Activated gamma-delta T cell treated with Interleukin-2 at 50 U/mL for 16 hours (primary cell): ENCODE results near the gene CRADD.
"Not testable (repeated sequence)": the region's sequence is repeated elsewhere in the genome, so short reads cannot be mapped to it uniquely, and the experiment has no call there.

Experiments
- DNase-seq: peaks from one replicate; pipeline ENCODE4 v3.0.0-alpha.2; 2020

CRADD gene

DNA sequence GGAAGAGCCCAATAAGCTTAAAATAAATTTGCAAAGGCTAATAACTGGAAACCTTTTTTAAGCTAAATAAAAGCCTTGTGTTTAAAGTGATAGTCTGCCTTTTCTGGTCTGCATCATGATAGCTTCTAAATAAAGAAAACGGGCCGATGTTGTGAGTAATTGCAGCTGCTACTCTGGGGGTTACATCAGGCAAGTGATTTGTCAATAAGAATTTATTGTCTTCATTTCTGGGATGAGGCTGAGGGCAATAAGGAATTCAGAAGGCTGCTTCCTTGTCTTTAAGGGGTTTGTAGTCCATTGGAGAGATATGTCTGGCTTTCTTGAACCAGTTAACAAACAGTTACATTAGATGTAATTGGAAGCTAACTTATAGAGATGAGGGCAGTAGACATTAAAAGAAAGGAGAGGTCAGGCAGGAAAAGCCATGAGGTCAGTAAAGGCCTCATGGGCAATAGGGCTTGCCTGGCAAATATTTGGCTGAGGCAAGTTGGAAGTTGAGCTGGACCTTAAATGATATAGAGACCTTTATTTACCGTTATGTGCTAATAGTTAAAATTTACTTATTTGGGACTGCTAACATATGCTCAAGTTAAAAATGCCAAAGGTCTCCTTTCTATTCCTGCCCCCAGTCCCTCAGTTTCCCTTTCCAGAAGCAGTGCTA, 85.0 kb downstream of the CRADD start:
- DNase-seq, result no peak

DNA sequence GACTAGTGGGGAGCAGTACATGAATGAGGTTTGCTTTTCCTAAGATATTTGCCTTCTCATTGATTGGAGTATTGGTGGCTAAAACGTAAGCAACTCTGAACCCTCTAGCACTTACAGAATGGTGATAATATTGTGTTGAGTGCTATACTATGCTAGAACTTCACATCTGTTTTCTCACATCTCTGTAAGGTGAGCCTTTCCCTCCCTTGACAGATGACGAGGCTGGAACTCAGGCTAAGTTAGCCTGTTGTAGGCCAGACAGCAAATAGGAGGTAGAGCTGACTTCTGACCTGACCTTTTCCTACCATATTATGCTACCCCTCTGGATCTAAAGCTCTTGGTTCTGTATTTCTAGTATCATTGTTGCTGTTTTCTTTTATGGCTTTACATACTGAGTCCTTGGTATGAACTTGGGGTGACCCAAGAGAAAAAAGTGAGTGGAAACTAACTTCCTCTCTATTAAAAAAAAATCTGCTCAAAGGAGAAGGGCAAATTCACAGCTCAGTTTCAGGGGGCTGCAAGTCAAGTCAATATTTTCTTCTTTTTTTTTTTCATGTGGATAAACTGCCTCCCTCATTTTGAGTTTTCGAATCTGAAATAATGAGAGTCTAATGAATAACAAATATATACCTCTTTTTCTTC, 85.9 kb downstream of the CRADD start:
- DNase-seq, result no peak

DNA sequence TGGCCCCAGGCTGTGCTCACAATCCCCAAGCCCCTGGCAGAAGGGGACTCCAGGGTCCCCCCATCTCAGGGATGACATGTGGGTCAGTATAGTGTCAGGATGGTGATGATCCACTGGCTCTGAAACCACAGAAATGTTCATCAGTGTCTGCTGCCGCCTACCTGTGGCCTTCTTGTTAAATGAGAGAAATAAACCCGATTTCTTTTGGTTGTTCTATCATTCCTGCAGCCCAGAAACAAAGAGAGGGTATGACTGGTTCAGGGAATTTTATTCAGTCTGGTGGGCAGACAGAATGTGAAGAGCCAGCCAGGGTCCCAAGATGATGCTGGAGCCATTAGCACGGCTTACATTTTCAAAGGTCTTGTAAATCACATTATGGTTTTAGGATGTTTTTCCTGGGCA, 86.6 kb downstream of the CRADD start:
- DNase-seq, result no peak

DNA sequence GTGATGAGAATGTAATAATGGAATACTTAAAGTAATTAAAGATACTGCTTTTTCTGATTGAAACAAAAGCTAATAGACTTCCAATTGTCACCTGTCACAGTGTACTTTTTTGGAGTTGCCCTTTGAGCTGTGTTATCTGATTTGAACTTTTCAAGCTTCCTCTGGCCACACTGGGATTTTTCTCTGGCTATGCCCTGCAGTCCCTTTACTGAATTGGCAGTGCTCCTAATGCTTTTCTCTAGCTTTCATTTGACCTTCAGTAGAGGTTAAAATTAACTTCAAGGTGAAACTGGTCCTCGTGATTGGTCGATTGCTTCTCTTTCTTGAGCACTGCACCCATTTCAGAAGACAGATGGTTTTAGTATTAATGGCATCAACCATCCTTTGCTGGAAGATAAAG, 89.2 kb downstream of the CRADD start:
- DNase-seq, result no peak

DNA sequence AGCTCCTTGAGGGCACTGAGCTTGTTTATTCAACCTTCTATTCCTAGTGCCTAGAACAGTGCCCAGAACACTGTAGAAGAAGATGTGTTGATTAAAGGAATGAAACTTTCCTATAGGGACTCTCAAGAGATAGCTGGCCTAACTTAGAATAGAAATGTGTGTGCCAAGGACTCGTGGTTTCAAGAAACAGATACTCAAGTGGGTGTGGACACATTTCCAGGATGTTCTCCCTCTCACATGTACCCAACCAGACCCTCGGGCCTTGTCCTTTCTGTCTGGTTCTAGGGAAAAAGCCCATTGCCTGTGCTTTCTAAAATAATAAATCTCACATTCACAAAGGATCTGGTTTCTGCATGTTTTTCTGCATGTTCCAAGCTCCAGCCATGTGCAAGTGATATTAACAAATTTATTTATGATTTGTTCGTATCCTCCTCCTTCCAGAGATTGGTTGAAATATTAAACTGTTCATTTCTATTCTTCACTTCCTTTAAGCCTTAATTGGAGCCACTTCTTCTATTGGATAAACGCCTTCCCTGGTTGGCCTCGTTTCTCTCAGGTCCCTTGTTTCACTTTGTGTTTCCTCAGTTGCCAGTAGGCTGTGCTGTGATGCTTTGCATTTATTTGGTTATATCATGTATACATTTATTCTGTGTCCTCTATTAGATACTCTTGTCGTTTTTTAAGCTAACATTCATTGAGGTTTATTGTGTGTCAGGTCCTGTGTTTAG, 89.8 kb downstream of the CRADD start:
- DNase-seq, result no peak

DNA sequence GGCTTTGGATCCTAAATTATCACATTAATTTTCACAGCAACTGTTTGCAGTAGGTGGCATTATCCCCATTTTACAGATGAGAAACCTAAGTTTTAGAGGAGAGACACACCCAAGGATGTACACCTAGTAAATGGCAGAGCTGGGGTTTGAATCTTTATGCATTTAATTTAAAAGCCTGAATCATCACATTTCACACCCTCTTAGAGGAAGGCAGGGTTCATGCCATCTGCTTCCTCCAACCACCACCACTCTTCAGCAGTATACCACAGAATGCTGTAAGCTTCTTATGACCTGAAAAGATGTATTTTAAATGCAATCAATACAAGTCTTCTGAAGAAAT, 90.3 kb downstream of the CRADD start:
- no peak for DNase-seq

DNA sequence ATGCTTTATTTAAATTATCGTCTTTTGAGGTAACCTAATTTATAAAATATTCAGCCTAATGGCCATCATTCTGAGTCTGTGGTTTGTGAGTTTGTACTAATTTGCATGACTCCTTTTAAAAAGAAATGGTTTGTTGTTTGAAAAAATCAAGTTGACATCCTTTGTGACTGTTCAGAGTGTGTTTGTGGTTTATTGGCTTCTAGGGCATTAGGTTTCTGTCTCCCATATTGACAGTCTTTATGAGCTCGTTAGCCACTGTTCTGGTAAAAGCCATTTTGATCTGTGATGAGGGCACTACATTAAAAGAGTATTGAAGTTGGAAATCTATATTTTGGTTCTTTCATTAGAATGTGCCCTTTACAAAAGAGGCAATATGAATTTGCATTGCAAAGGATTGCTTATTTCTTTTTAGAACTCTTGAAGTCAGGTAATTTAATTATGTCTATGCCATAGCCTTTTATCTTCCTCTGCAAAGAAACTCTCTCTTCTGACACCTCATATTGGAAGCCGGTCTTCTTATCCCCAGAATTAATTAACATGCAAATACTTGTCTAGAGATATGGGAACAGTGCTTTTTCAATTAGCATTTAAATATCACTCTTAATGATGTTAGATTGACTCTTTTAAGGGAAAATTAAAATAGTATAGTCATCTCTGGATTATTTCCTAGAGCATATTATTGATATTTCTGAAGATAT, 95.0 kb downstream of the CRADD start:
- DNase-seq, result no peak

DNA sequence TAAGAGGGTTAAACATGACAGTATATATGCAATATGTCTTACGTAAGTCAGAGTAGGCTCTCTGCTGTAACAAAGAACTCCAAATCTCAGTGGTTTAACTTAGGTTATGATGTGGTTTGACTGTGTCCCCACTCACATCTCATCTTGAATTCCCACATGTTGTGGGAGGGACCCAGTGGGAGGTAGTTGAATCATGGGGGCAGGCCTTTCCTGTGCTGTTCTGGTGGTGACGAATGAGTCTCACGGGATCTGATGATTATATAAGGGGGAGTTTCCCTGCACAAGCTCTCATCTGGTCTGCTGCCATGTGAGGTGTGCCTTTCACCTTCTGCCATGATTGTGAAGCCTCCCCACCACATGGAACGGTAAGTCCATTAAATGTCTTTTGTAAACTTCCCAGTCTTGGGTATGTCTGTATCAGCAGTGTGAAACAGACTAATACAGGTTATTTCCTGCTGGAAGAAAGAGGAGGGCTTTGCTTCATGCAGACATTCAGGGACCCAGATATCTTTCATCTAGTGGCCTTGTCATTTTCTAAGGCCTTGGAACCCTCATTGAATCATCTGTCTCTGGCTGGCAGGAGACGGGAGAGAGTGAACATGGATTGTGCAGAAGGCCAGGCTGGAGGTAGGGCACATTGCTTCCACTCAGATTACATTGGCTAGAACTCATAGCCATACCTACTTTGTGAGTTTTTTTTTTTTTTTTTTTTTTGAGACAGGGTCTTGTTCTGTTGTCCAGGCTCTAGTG, 96.1 kb downstream of the CRADD start:
- no peak for DNase-seq

DNA sequence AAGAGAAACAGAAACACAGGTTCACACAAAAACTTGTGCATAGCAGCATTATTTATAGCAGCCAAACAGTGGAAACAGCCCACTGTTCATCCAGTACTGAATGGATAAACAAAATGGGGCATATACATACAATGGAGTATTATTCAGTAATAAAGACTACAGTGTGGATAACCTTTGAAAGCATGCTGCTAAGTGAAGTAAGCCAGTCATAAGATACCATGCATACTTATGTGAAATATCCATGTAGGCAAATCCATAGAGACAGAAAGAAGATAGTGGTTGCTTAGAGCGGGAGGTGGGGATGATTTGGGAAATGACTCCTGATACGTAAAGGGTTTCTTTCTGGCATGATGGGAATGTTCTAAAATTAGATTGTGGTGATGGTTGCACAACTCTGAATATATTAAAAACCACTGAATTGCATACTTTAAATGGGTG, 99.4 kb downstream of the CRADD start:
- no peak for DNase-seq

DNA sequence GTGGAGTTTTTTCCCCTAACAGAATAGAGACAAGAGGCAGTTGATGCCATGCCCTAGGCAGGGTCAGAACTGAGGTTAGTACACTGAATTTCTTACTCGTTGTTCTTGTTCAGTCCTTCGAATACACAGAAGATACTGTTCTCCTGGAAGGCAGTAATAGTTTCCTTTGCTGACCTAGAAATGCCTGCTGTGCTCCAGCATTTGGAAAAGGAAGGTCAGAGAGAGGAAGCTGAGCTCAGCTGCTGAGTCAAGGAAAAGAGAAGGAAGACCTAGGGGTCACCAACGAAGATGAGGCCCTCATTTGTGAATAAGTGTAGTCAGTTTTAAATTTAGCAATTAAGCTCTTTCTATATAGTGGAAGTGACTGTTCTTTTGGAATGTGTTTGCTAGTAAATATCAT, 100.1 kb downstream of the CRADD start:
- DNase-seq, result no peak

DNA sequence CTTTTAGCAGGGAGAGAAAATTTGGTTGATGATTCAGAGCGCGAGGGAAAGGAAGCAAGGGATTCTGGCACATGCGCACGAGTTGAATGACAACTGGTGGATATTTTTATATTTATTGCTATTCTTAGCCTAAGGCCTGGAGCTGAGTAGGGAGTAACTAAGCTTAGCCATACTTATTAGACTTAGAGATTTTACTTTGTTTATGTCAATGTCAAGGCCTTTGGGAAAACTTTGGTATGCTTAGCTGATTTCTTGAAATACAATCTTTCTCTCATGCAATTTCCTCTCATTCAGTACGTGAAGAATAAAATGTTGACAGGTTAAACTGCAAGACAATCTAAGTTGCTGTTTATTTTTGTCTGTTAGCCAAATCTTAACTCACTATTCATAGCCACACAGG, 101.1 kb downstream of the CRADD start:
- no peak for DNase-seq

DNA sequence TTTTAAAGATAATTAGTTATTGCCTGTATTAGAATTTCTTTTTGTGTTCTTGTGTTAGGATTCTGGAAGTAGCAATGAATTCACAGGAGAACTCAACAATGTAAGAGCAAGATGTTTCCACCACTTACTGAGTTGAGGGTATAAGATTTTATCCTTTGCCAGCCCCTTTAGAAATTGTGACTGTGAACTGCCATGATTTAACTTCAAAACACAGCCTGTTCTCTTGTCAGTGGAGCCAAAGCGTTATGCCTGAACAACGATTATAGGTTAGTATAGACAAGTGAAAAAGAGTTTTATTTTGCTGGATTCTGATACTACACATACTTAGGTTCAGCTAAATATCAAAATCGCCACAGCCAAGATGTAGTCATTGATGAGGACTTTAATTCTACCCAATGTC, 101.6 kb downstream of the CRADD start:
- DNase-seq, result no peak

DNA sequence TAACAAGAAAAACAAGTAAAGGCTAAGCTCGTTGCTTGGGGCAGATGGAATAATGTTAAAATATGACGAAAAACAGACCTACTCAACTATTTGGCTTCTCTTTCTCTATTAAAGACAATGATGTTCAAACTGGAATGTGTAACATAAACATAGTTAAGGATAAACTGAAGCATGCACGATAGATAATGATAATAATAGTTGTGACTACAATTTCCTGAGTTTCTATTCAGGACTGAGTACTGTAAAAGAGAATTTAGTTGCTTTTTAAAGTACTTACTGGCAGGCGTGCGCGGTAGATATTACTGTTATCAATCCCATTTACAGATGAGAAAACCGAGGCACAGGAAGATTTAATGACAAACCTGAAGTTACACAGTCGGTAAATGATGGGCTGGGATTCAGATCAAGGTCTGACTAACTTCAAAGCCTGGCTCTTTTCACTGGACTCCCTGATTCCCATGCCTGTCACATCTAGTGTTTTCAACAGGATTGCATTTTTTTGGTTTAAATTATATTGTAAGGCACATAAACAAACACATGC, 103.0 kb downstream of the CRADD start:
- no peak for DNase-seq

DNA sequence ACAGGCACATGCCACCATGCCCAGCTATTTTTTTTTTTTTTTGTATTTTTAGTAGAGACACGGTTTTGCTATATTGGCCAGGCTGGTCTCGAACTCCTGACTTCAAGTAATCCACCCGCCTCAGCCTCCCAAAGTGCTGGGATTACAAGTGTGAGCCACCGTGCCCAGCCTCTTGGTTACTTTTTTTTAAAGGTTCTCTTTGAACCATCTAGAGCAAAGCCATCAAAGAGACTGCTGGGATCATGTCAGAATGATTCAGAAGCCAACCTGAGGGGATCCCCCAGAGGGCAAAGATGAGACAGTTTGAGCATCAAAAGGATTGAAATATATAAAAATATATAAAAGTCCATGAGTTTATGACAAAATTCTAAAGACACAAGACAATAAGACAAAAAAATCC, 103.7 kb downstream of the CRADD start:
- DNase-seq, result not testable (repeated sequence)

DNA sequence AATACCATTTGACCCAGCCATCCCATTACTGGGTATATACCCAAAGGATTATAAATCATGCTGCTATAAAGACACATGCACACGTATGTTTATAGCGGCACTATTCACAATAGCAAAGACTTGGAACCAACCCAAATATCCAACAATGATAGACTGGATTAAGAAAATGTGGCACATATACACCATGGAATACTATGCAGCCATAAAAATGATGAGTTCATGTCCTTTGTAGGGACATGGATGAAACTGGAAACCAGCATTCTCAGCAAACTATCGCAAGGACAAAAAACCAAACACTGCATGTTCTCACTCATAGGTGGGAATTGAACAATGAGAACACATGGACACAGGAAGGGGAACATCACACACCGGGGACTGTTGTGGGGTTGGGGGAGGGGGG, 104.8 kb downstream of the CRADD start:
- DNase-seq, result not testable (repeated sequence)

DNA sequence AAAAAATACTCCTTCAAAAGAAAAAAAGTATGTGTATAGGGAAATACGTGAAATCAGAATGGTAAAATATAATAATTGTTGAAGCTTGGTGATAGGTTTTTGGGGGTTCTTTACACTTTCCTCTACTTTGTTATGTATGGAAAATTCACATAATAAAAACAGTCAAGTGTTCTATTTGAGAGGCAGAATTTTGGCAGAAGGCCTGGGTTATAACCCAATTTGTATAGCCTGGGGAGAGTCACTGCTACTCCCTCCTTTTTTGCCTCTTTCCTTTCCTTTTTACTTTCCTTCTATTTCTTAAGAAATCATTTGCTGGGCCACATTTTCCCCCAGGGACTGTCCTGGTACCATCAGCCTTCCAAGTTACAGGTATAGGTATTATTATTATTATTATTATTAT, 105.7 kb downstream of the CRADD start:
- no peak for DNase-seq

DNA sequence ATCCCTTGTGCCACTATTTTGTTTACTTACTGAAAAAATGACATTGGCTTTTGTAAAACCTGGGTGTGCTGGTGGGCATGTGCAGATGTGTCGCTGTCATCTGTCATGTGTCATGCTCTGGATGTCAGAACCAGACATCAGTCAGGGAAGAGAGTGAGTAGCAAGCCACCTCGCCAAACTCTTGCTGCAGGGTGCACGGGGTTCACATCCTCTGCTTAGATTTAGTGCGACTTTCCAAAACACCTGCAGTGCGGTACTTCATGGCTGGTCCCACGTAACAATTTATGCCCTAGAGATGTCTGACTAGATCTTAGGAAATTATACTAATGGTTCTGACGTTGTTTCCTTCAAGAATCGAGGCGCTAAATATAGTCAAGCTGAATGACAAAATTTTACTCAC, 106.7 kb downstream of the CRADD start:
- no peak for DNase-seq

DNA sequence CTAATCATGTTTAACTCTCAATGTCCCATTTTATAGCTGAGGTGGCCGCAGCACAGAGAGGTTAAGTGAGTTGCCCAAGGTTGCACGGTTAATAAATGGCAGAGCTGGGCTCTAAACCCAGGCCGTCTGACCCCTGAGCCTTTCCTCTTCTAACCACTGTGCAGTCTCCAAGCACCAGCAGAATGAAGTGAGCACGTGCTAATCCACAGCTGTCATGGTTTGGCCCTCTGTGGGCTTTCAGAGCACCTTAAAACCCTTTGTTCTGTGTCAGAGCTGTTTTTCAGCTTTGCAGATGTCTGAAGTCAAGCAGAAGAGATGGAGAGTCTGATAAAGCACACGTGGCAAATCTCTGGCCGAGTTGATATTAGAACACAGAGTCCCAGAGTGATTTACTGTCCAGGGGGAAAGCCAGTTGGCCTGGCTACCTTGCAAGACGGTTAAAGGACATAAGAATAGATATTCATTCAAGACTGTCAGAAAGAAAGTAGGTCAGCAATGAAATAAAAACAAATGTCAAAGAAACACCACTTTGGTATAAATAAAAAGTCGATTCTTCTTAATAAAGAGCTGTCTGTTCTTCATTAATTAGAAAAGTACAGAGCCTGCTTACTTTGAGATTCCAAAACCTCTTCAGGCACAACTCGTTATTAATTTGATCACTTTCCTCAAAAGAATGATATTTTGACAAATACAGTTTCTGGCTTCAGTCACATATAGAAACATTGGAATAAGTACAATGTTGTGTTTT, 107.3 kb downstream of the CRADD start:
- no peak for DNase-seq

DNA sequence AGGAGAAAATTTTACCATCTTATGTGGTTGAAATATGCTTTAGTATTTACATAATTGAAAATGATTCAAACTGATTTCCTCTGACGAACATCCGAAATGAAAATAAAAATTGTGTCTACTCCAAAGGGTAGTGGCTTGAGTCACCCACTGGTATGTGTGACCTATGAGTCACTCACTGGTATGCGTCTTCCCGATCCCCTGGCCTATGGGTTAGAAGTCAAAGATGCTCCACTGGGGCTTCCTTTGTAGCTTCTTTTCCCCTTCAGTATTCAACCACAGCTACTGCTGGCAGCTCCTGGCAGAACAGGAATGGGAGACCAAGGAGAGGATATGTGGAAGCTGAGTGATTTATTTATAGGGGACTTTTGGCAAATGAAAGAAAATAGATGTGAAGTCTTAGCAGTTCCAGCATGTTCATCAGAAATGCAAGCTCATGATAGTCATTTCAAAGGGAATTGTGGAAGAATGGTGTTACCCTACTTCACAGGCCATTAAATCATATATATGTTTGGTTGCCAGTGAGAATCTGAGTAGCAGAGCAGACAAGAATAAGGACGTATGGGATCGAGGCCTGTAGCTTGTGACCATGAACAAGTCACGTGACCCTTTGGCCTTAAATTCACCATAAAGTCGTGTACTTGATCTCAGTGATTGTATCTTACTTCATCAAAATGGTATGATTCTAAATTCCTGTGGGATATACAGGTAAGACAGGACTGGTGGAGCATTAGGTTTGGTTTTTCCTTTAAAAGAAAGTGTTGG, 108.3 kb downstream of the CRADD start:
- no peak for DNase-seq

DNA sequence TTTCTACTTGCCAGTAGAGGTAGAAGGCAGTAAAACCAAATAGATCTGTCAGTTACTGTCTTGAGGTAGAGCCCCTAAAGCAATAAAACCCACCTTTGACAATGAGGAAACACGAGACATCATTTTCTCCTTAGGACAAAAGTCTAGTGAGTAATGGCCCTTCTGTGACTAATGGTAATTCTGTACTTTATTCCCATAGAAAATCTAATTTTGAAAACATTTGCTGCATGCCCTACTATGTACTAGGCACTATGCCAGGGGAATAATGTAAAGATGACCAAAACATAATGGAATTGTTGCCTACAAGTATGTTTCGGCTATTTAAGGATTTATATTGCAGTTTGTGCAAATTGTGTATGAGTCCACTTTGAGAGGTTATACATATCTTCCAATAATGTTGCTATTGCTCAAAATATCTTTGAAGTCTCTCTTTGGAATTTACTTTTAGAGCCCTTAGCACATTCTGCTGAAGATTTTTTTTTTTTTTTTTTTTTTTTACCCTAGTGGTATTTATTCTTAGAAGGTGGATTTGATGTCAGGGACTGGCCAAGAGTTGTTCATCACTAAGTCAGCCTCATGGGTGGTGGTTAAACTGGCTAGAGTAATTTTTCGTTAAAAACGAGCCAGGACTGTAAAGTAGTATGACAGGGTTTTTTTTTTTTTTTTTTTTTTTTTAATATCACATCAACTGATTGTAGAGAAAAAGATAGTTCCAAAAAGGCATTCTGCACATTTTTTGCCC, 109.7 kb downstream of the CRADD start:
- no peak for DNase-seq

DNA sequence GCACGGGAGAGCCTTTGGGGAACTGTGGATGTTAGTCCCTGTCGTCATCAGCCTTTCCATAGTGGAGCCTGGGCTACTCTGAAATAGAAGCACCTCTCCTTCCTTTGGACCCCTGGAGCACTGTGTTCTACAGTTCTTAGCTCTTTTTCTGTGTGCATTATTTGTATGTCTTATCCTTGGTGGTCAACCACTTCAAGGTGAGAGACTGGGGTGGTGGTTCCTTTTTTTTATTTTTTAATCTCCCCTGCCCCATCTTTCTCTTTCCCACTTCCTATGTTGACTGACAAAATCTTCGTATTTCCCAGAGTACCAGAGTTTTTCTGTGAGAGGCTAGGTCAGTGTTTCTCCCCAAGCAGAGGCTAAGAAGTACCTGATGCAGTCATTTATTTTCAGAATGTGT, 111.7 kb downstream of the CRADD start:
- no peak for DNase-seq
